HepG2 (cell line): Measurements from ENCODE around the gene TMEM270. TPM values are rescaled to one million over a fixed set of nuclear protein-coding genes. Genes with fewer than 3 reads are reported as not detected.
A peak's percentile ranks its signal among the peaks of the same experiment; 100 is the strongest.

ENCODE experiments used
- ATAC-seq: fragments of 200-7000 bp; cut with Tn5 transposase; 3 replicates; pipeline ENCODE4 v1.9.1; 2020; ENCODE audit warnings: mild to moderate bottlenecking, moderate library complexity
- BruUV-seq: library from RNA; stranded (reverse); fragments of 400-500 nt; replicated peaks from 2 replicates; lab custom pipeline; 2021; lab: Mats Ljungman, UMichigan
- CTCF ChIA-PET: fragments of 300-600 bp; formaldehyde crosslinking; extraction: SDS; loops from one replicate; lab custom pipeline; 2021; ENCODE audit warnings: low total read pairs, inconsistent platforms, low intra/inter-chr PET ratio; lab: Yijun Ruan, JAX
- POLR2A ChIA-PET: fragments of 350-600 bp; sonication (Branson Sonifier 250); formaldehyde crosslinking; loops from one replicate; lab custom pipeline; 2020; ENCODE audit warnings: antibody characterized with exemption, inconsistent platforms; lab: Yijun Ruan, JAX
- DNase-seq: peaks from one replicate; pipeline ENCODE4 v3.0.0-alpha.2; 2015; ENCODE audit warnings: low spot score
- FAIRE-seq: peaks from 3 replicates; lab custom pipeline; 2011; peaks lifted over from hg19 to GRCh38; lab: Jason Lieb, UNC
- H2AFZ ChIP-seq: one replicate; pipeline ENCODE4 v1.6.1; 2011; ENCODE audit warnings: low read length, inconsistent platforms
- H3K27ac ChIP-seq: fragments of 300-600 bp; 3 replicates; pipeline ENCODE4 v1.8.0; 2011; ENCODE audit warnings: mixed run types, mild to moderate bottlenecking, mixed read lengths, low read length, inconsistent platforms; ENCODE audit not compliant: insufficient read depth; ENCODE audit errors: extremely low read length
- H3K27me3 ChIP-seq, 2 experiments: fragments of 200-600 bp in 1 of 2; 2 replicates in 1 of 2; 3 replicates in 1 of 2; pipeline versions ENCODE4 v1.6.0 to v1.8.0; 2011; ENCODE audit warnings: low read length in 2 of 2, mild to moderate bottlenecking in 2 of 2, moderate library complexity in 2 of 2, inconsistent platforms in 1 of 2; ENCODE audit not compliant: insufficient read depth in 2 of 2, control insufficient read depth in 1 of 2
- H3K36me3 ChIP-seq, 2 experiments: fragments of 200-600 bp in 1 of 2; replicated peaks in 1 of 2; 2 replicates in 1 of 2; 3 replicates in 1 of 2; pipeline versions ENCODE4 v1.5.1 to v1.8.0; 2011; ENCODE audit warnings: low read length in 2 of 2, inconsistent platforms in 1 of 2; ENCODE audit not compliant: insufficient read depth in 2 of 2, control insufficient read depth in 1 of 2
- H3K4me1 ChIP-seq: 2 replicates; pipeline ENCODE4 v1.5.1; 2012; ENCODE audit warnings: low read length, inconsistent platforms; ENCODE audit not compliant: insufficient read depth
- H3K4me2 ChIP-seq: 2 replicates; pipeline ENCODE4 v1.6.0; 2011; ENCODE audit warnings: low read depth, low read length, inconsistent platforms
- H3K4me3 ChIP-seq, 3 experiments: fragments of 200-600 bp in 1 of 3; sonication (generic), shearing (Covaris generic) in 1 of 3; replicated peaks in 1 of 3; 2 replicates each; pipeline ENCODE4 v1.5.1; 2011 to 2016; ENCODE audit warnings: low read length in 3 of 3, inconsistent platforms in 2 of 3, low read depth in 2 of 3, mild to moderate bottlenecking in 2 of 3, control low read depth in 1 of 3, mixed read lengths in 1 of 3; ENCODE audit not compliant: insufficient read depth in 1 of 3
- H3K79me2 ChIP-seq: one replicate; pipeline ENCODE4 v1.6.1; 2011; ENCODE audit warnings: low read length, inconsistent platforms; ENCODE audit not compliant: insufficient read depth
- H3K9ac ChIP-seq: 2 replicates; pipeline ENCODE4 v1.6.0; 2011; ENCODE audit warnings: mild to moderate bottlenecking, low read depth, low read length, inconsistent platforms; ENCODE audit not compliant: insufficient read depth
- H3K9me3 ChIP-seq: 2 replicates; pipeline ENCODE4 v1.5.1; 2012; ENCODE audit warnings: mild to moderate bottlenecking, low read length
- H4K20me1 ChIP-seq: 2 replicates; pipeline ENCODE4 v1.6.0; 2011; ENCODE audit warnings: inconsistent platforms, mild to moderate bottlenecking, low read length, moderate library complexity; ENCODE audit not compliant: insufficient read depth
- BRD4 ChIP-seq: sonication (generic); formaldehyde crosslinking; IDR thresholded peaks from 2 replicates; pipeline ENCODE4 v1.4.0; 2020; ENCODE audit warnings: missing genetic modification reagents
- FOXM1 ChIP-seq: sonication (generic); formaldehyde crosslinking; IDR thresholded peaks from 2 replicates; pipeline ENCODE4 v1.5.0; 2020; ENCODE audit warnings: missing genetic modification reagents
- GPN1 ChIP-seq: sonication (generic); formaldehyde crosslinking; IDR thresholded peaks from 2 replicates; pipeline ENCODE4 v1.5.1; 2020; ENCODE audit warnings: missing genetic modification reagents, borderline replicate concordance
- IKZF1 ChIP-seq: fragments of 450-650 bp; IDR thresholded peaks from 2 replicates; pipeline ENCODE4 v1.7.1; 2016
- TCF7L2 ChIP-seq: IDR thresholded peaks from 2 replicates; pipeline ENCODE4 v1.6.1; 2011; ENCODE audit warnings: mild to moderate bottlenecking, low read depth, low read length, moderate library complexity
- ZNF383 ChIP-seq: sonication (generic); formaldehyde crosslinking; IDR thresholded peaks from 2 replicates; pipeline ENCODE4 v1.4.0; 2020; ENCODE audit warnings: missing genetic modification reagents, mild to moderate bottlenecking, borderline replicate concordance
- ZNF781 ChIP-seq: sonication (generic); formaldehyde crosslinking; IDR thresholded peaks from 2 replicates; pipeline ENCODE4 v1.5.1; 2020; ENCODE audit warnings: borderline replicate concordance, mild to moderate bottlenecking, missing genetic modification reagents; ENCODE audit errors: not compliant biosample characterization
- ZNF788 ChIP-seq: sonication (generic); formaldehyde crosslinking; IDR thresholded peaks from 2 replicates; pipeline ENCODE4 v1.5.0; 2020; ENCODE audit warnings: mild to moderate bottlenecking, missing genetic modification reagents, borderline replicate concordance
- ZNF790 ChIP-seq: sonication (generic); formaldehyde crosslinking; IDR thresholded peaks from 2 replicates; pipeline ENCODE4 v1.8.0; 2022; ENCODE audit warnings: missing genetic modification reagents, mild to moderate bottlenecking, borderline replicate concordance
- WGBS: methylation state at CpG from one replicate; pipeline ENCODE4 v1.1.6; 2017; ENCODE audit warnings: low lambda C conversion rate; 5-methylcytosine and 5-hydroxymethylcytosine counted together
- in situ Hi-C: cut with HindIII; loops from 2 replicates; pipeline ENCODE4 v1.10.0; 2017; ENCODE audit warnings: low pct_unique_long_range_greater_than_20kb; ENCODE audit not compliant: extremely low pct_ligation_motif_present
- intact Hi-C: fragments of 100-400 bp; cut with micrococcal nuclease; formaldehyde crosslinking; loops from one replicate; pipeline ENCODE4 v1.10.0; 2022; ENCODE audit not compliant: unreplicated experiment
- polyA plus RNA-seq, 8 experiments: library from polyadenylated mRNA; depleted of rRNA in 3 of 8; stranded (reverse) in 7 of 8; unstranded in 1 of 8; fragments of >200 nt; fragmentation: Illumina TruSeq in 4 of 8; extraction: Trizol in 4 of 8; gene quantifications; 2 replicates each; pipeline versions ENCODE4 v1.2.1 to v1.2.3, GENCODE V29; 2011 to 2016; ENCODE audit warnings: low read depth in 4 of 8, missing spikeins in 1 of 8, mixed read lengths in 1 of 8; ENCODE audit not compliant: insufficient read depth in 1 of 8
- total RNA-seq, 5 experiments: library from RNA; depleted of rRNA; stranded (reverse); fragments of >200 nt; fragmentation: Illumina TruSeq; extraction: Trizol; gene quantifications; 2 replicates each; pipeline ENCODE4 v1.2.3, GENCODE V29; 2016; ENCODE audit warnings: low read depth in 1 of 5
- TF ChIP-seq, protein P1 (sequence below): sonication (generic); formaldehyde crosslinking; IDR thresholded peaks from 2 replicates; pipeline ENCODE4 v1.5.0; 2020; ENCODE audit warnings: mild to moderate bottlenecking, low read depth, missing genetic modification reagents, borderline replicate concordance
- TF ChIP-seq, protein P2 (sequence below): sonication (generic); formaldehyde crosslinking; IDR thresholded peaks from 2 replicates; pipeline ENCODE4 v1.9.0; 2021; ENCODE audit warnings: missing genetic modification reagents, borderline replicate concordance
- TF ChIP-seq, protein P3 (sequence below): sonication (generic); formaldehyde crosslinking; IDR thresholded peaks from 2 replicates; pipeline ENCODE4 v1.4.0; 2020; ENCODE audit warnings: missing genetic modification reagents
- TF ChIP-seq, protein P4 (sequence below): sonication (generic); formaldehyde crosslinking; IDR thresholded peaks from 2 replicates; pipeline ENCODE4 v1.9.0; 2021; ENCODE audit warnings: missing genetic modification reagents, borderline replicate concordance
- TF ChIP-seq, protein P5 (sequence below): sonication (generic); formaldehyde crosslinking; conservative IDR thresholded peaks from 2 replicates; pipeline ENCODE4 v1.4.0; 2020; ENCODE audit warnings: missing genetic modification reagents

The TMEM270 gene
- total and polyA plus RNA-seq, 2 of the 13 experiments (the other 11 are each of a cell fraction or from before 2014, with no cell fraction given) = not detected

DNA sequence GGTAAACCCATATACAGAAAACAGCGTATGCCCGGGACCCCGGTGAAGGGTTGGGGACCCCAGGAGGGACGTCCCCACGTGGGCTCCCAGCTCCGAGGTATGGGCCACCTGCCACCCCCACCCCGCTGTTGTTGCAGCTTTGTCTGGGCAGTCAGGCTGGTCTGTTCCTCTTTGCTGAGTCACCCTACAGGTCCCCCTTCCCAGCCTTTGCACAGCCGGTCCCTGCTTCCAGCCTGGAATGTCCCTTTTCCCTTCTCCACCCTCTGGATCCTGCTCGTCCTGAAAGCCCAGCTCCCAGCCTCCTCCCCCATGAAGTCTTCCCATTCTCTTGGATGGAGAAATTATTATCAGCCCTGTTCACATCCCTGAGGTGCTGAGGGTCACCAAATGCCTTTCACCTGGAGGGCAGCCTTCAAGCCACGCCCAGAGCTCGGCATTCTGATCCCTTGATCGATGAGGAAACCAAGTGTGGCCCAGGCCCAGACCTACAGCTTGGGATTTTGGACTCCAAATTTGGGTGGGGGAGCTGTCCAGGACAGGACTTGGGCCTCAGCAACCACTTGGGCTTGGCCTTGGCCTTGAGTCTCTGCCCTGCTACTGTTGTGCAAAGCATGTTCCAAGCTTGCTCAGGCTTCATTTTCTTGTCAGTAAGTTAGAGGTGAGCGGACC lies 27.6 kb upstream of the TMEM270 start:
- BruUV-seq = no TSS peak
- in situ Hi-C loops (no loop called here), intact Hi-C loops (no loop called here)
- DNase-seq = peak; percentile 57
- H3K4me1 ChIP-seq = peaks cover 55% of the 10 kb centered on the region
- H3K36me3 ChIP-seq = no peaks in the 10 kb centered on the region
- peak overlapping the region; percentile 42 for H3K27ac ChIP-seq
- peak overlapping the region; percentile 98 for H3K4me2 ChIP-seq
- CTCF ChIA-PET = no interaction called here
- H3K9ac ChIP-seq = peak overlapping the region; percentile 46; the same call in 1 of the 2 replicates
- ATAC-seq = peak; percentile 12; the same call in 2 of the 3 replicates
- POLR2A ChIA-PET = interaction anchor here (1.0 to 5.5 kb wide), 3 partner anchors 8 to 17 kb away, joined by 3 to 55 read pairs (median 6); partner anchors contain the start of gene METTL27
- no peak overlapping the region for H2AFZ ChIP-seq
- no peaks in the 10 kb centered on the region; a peak in 1 of 5 replicates for H3K27me3 ChIP-seq
- FAIRE-seq = no peak
- H4K20me1 ChIP-seq = no peaks in the 10 kb centered on the region
- H3K79me2 ChIP-seq = peaks cover 12% of the 10 kb centered on the region
- no peaks in the 10 kb centered on the region for H3K9me3 ChIP-seq
- H3K4me3 ChIP-seq = peak overlapping the region; percentile 70 to 83 (median 75); a peak in 5 of 6 replicates
- WGBS = 15% methylated on average over 8 of the region's 13 CpGs
- TF ChIP-seq, protein P1, sequence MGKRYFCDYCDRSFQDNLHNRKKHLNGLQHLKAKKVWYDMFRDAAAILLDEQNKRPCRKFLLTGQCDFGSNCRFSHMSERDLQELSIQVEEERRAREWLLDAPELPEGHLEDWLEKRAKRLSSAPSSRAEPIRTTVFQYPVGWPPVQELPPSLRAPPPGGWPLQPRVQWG (CRISPR knock-in tag) = no peak
- TF ChIP-seq, protein P2, sequence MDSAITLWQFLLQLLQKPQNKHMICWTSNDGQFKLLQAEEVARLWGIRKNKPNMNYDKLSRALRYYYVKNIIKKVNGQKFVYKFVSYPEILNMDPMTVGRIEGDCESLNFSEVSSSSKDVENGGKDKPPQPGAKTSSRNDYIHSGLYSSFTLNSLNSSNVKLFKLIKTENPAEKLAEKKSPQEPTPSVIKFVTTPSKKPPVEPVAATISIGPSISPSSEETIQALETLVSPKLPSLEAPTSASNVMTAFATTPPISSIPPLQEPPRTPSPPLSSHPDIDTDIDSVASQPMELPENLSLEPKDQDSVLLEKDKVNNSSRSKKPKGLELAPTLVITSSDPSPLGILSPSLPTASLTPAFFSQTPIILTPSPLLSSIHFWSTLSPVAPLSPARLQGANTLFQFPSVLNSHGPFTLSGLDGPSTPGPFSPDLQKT (CRISPR knock-in tag) = no peak
- TF ChIP-seq ZNF781 (no peak), IKZF1 (no peak), FOXM1 (CRISPR knock-in tag) (no peak), TCF7L2 (no peak), BRD4 (no peak), ZNF788 (CRISPR knock-in tag) (no peak), ZNF790 (CRISPR knock-in tag) (no peak), ZNF383 (CRISPR knock-in tag) (no peak), GPN1 (no peak)
- TF ChIP-seq, protein P3, sequence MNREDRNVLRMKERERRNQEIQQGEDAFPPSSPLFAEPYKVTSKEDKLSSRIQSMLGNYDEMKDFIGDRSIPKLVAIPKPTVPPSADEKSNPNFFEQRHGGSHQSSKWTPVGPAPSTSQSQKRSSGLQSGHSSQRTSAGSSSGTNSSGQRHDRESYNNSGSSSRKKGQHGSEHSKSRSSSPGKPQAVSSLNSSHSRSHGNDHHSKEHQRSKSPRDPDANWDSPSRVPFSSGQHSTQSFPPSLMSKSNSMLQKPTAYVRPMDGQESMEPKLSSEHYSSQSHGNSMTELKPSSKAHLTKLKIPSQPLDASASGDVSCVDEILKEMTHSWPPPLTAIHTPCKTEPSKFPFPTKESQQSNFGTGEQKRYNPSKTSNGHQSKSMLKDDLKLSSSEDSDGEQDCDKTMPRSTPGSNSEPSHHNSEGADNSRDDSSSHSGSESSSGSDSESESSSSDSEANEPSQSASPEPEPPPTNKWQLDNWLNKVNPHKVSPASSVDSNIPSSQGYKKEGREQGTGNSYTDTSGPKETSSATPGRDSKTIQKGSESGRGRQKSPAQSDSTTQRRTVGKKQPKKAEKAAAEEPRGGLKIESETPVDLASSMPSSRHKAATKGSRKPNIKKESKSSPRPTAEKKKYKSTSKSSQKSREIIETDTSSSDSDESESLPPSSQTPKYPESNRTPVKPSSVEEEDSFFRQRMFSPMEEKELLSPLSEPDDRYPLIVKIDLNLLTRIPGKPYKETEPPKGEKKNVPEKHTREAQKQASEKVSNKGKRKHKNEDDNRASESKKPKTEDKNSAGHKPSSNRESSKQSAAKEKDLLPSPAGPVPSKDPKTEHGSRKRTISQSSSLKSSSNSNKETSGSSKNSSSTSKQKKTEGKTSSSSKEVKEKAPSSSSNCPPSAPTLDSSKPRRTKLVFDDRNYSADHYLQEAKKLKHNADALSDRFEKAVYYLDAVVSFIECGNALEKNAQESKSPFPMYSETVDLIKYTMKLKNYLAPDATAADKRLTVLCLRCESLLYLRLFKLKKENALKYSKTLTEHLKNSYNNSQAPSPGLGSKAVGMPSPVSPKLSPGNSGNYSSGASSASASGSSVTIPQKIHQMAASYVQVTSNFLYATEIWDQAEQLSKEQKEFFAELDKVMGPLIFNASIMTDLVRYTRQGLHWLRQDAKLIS = no peak
- TF ChIP-seq, protein P4, sequence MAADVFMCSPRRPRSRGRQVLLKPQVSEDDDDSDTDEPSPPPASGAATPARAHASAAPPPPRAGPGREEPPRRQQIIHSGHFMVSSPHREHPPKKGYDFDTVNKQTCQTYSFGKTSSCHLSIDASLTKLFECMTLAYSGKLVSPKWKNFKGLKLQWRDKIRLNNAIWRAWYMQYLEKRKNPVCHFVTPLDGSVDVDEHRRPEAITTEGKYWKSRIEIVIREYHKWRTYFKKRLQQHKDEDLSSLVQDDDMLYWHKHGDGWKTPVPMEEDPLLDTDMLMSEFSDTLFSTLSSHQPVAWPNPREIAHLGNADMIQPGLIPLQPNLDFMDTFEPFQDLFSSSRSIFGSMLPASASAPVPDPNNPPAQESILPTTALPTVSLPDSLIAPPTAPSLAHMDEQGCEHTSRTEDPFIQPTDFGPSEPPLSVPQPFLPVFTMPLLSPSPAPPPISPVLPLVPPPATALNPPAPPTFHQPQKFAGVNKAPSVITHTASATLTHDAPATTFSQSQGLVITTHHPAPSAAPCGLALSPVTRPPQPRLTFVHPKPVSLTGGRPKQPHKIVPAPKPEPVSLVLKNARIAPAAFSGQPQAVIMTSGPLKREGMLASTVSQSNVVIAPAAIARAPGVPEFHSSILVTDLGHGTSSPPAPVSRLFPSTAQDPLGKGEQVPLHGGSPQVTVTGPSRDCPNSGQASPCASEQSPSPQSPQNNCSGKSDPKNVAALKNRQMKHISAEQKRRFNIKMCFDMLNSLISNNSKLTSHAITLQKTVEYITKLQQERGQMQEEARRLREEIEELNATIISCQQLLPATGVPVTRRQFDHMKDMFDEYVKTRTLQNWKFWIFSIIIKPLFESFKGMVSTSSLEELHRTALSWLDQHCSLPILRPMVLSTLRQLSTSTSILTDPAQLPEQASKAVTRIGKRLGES (CRISPR knock-in tag) = no peak
- TF ChIP-seq, protein P5, sequence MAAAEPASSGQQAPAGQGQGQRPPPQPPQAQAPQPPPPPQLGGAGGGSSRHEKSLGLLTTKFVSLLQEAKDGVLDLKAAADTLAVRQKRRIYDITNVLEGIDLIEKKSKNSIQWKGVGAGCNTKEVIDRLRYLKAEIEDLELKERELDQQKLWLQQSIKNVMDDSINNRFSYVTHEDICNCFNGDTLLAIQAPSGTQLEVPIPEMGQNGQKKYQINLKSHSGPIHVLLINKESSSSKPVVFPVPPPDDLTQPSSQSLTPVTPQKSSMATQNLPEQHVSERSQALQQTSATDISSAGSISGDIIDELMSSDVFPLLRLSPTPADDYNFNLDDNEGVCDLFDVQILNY (CRISPR knock-in tag) = no peak
